ENCODE measurements around the gene PLCB4. TPM values are rescaled to one million over a fixed set of nuclear protein-coding genes. Genes with fewer than 3 reads are reported as not detected.

Gene PLCB4
- total and polyA plus RNA-seq, 8 donors: 6.2 to 15.3 (median 9.4) TPM

- Histone ChIP-seq H3K36me3 (no peaks in the 10 kb centered on the region), H3K9me3 (peaks cover 0 to 6% of the 10 kb centered on the region in 2 donors), H3K4me1 (peaks cover 0 to 6% of the 10 kb centered on the region in 2 donors), H3K27ac (no peak overlapping the region), H3K4me3 (no peak overlapping the region), H3K27me3 (no peaks in the 10 kb centered on the region)
- no peak for DNase-seq
- no peak for ATAC-seq
- intact Hi-C loops (cut with DNase I): no loop called here
- no peak for TF ChIP-seq CTCF (IDR thresholded peaks at IDR 0.05)
Measured at GRCh38 chr20:9141921-9142320, 73.0 kb downstream of the PLCB4 start.

- Histone ChIP-seq H3K4me1 (peaks cover 0 to 8% of the 10 kb centered on the region in 2 donors), H3K9me3 (peaks cover 0 to 6% of the 10 kb centered on the region in 2 donors), H3K27me3 (no peaks in the 10 kb centered on the region), H3K27ac (no peak overlapping the region), H3K4me3 (no peak overlapping the region), H3K36me3 (no peaks in the 10 kb centered on the region)
- DNase-seq (no peak), ATAC-seq (no peak)
- TF ChIP-seq CTCF (IDR thresholded peaks at IDR 0.05): no peak
- intact Hi-C loops (cut with DNase I): no loop called here
Measured at GRCh38 chr20:9142809-9143208, 73.9 kb downstream of the PLCB4 start.

- no peak overlapping the region for H3K4me3 ChIP-seq
- H3K36me3 ChIP-seq: no peaks in the 10 kb centered on the region
- TF ChIP-seq CTCF (IDR thresholded peaks at IDR 0.05): no peak
- H3K9me3 ChIP-seq: peaks cover 0 to 6% of the 10 kb centered on the region in 2 donors
- intact Hi-C loops (cut with DNase I): no loop called here
- H3K4me1 ChIP-seq: peaks cover 0 to 9% of the 10 kb centered on the region in 2 donors
- ATAC-seq (no peak), DNase-seq (no peak)
- no peaks in the 10 kb centered on the region for H3K27me3 ChIP-seq
- H3K27ac ChIP-seq: no peak overlapping the region
Measured at GRCh38 chr20:9143926-9144325, 75.0 kb downstream of the PLCB4 start.

GRCh38 chr20:9144643-9145042 lies 75.8 kb downstream of the PLCB4 start:
- H3K4me1 ChIP-seq: peaks cover 0 to 9% of the 10 kb centered on the region in 2 donors
- intact Hi-C loops (cut with DNase I): no loop called here
- no peak for DNase-seq
- no peak overlapping the region for H3K4me3 ChIP-seq
- H3K36me3 ChIP-seq: no peaks in the 10 kb centered on the region
- TF ChIP-seq CTCF (IDR thresholded peaks at IDR 0.05): no peak
- no peak overlapping the region for H3K27ac ChIP-seq
- no peak for ATAC-seq
- H3K9me3 ChIP-seq: no peaks in the 10 kb centered on the region
- H3K27me3 ChIP-seq: no peaks in the 10 kb centered on the region

GRCh38 chr20:9145142-9145541 lies 76.3 kb downstream of the PLCB4 start:
- no peak overlapping the region for H3K27ac ChIP-seq
- ATAC-seq: no peak
- no peak for TF ChIP-seq CTCF (IDR thresholded peaks at IDR 0.05)
- no peaks in the 10 kb centered on the region for H3K9me3 ChIP-seq
- H3K36me3 ChIP-seq: no peaks in the 10 kb centered on the region
- intact Hi-C loops (cut with DNase I): no loop called here
- no peak for DNase-seq
- H3K4me3 ChIP-seq: no peak overlapping the region
- no peaks in the 10 kb centered on the region for H3K27me3 ChIP-seq
- peaks cover 0 to 9% of the 10 kb centered on the region in 2 donors for H3K4me1 ChIP-seq
